ENCODE measurements around the gene CCM2.

DNA sequence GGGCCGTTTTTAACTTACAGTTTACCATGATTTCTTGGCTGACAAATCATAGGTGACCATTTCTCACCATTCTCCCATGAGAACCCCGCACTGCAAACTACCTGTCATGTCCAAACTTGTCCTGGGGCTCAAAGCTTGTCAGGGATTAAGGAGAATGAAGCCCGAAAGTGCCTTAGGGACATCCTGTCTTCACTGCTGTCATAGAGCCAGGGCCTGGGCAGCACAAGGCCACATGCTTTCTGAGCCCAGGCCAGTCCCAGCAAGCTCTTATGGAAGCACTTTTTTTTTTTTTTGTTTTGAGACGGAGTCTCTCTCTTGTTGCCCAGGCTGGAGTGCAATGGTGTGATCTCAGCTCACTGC lies 33.9 kb downstream of the CCM2 start:
- TF ChIP-seq CTCF (IDR thresholded peaks at IDR 0.05; ENCODE audit: low read length) = no peak
- TF ChIP-seq EZH2phosphoT487 (IDR thresholded peaks at IDR 0.05; ENCODE audit: low read length) = no peak
